Measurements from ENCODE around the gene RMDN2.

RMDN2 gene

DNA sequence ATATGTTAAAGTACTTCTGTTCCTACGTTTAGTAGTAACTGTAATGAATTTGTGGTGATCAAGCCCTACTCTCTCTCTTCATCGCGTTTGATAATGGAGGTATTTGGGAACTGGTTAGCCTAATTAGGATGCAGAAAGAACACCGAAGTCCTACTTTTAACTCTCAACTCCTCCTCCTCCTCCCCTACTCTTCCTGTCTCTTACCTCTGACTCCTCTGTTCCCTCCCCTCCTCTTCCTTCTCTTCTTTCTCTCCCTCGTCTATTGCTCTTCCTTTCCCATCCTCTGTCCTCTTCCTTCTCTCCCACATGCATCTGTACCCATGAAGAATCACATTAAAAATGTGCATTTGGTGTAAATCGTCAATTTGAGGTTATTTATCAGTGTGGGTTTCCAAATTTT is 57.8 kb downstream of the RMDN2 start:
- TF ChIP-seq, protein P1, sequence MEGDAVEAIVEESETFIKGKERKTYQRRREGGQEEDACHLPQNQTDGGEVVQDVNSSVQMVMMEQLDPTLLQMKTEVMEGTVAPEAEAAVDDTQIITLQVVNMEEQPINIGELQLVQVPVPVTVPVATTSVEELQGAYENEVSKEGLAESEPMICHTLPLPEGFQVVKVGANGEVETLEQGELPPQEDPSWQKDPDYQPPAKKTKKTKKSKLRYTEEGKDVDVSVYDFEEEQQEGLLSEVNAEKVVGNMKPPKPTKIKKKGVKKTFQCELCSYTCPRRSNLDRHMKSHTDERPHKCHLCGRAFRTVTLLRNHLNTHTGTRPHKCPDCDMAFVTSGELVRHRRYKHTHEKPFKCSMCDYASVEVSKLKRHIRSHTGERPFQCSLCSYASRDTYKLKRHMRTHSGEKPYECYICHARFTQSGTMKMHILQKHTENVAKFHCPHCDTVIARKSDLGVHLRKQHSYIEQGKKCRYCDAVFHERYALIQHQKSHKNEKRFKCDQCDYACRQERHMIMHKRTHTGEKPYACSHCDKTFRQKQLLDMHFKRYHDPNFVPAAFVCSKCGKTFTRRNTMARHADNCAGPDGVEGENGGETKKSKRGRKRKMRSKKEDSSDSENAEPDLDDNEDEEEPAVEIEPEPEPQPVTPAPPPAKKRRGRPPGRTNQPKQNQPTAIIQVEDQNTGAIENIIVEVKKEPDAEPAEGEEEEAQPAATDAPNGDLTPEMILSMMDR (IDR thresholded peaks at IDR 0.05; ENCODE audit: extremely low read depth, insufficient read depth, missing control alignments): no peak
- DNase-seq (ENCODE audit: low spot score): no peak
- in situ Hi-C loops (cut with MboI; ENCODE audit: low pct_unique_long_range_greater_than_20kb, low sequenced_read_pairs, unreplicated experiment): loop anchor here (10.0 to 25.0 kb wide), 2 partner anchors 292 to 529 kb away; no protein-coding TSS in a partner anchor

DNA sequence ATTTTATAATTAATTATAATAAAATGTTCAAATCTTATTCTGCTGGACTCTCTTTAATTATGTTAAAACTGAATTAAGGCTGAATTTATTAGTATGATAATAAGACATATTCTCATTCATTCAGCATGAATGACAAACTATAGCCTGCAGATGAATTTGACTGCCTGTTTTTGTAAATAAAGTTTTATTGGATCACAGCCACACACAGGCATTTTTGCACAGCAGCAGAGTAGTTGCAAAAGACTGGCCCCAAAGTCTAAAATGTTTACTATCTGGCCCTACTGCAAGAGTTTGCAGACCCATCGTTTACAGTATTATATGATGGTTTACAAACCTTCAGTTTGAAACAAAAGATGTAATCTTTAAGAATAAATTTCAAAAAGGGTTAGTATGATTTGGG is 58.6 kb downstream of the RMDN2 start:
- in situ Hi-C loops (cut with MboI; ENCODE audit: low pct_unique_long_range_greater_than_20kb, low sequenced_read_pairs, unreplicated experiment): loop anchor here (10.0 to 25.0 kb wide), 2 partner anchors 291 to 529 kb away; no protein-coding TSS in a partner anchor
- TF ChIP-seq, protein P1 (IDR thresholded peaks at IDR 0.05; ENCODE audit: extremely low read depth, insufficient read depth, missing control alignments): no peak
- DNase-seq (ENCODE audit: low spot score): no peak

DNA sequence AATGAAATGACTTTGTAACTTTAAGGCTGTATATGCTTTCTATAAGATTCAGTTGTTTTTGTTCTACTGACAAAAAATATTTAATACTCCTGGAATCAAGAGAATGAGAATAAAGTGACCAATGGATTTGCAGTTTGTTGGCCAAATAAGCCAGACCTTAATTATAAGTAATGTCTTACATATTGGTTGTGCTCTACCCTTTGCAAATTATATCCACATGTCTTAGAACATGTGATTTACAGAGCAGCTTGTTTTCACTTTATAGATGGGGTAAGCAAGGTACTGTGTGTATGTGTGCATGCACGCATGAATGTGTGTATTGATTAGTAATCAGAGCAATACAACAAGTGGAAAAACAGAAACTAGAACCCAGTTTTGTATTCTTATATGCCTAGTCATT is 59.1 kb downstream of the RMDN2 start:
- DNase-seq (ENCODE audit: low spot score): no peak
- TF ChIP-seq, protein P1 (IDR thresholded peaks at IDR 0.05; ENCODE audit: extremely low read depth, insufficient read depth, missing control alignments): no peak
- in situ Hi-C loops (cut with MboI; ENCODE audit: low pct_unique_long_range_greater_than_20kb, low sequenced_read_pairs, unreplicated experiment): loop anchor here (10.0 to 25.0 kb wide), 2 partner anchors 291 to 528 kb away; no protein-coding TSS in a partner anchor

DNA sequence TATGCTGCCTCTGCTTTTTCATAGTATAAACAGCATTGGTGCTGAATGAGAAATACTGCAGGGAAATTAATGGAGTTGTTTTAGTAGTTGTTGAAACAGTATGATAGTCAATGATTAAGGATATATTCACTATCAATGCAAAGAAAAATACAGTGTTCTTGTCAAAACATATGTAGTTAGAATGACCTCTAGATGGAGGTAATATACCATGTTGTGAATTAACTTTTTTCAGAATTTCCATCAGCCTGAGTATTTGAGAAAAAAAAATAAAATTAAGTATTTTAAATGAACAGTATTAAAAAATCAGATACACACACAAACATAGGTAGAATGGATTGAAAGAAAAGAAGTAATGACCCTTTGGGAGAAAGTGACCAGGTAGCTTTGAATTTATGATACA is 59.5 kb downstream of the RMDN2 start:
- in situ Hi-C loops (cut with MboI; ENCODE audit: low pct_unique_long_range_greater_than_20kb, low sequenced_read_pairs, unreplicated experiment): loop anchor here (10.0 to 25.0 kb wide), 2 partner anchors 290 to 528 kb away; no protein-coding TSS in a partner anchor
- TF ChIP-seq, protein P1 (IDR thresholded peaks at IDR 0.05; ENCODE audit: extremely low read depth, insufficient read depth, missing control alignments): peak; percentile 24
- DNase-seq (ENCODE audit: low spot score): no peak

DNA sequence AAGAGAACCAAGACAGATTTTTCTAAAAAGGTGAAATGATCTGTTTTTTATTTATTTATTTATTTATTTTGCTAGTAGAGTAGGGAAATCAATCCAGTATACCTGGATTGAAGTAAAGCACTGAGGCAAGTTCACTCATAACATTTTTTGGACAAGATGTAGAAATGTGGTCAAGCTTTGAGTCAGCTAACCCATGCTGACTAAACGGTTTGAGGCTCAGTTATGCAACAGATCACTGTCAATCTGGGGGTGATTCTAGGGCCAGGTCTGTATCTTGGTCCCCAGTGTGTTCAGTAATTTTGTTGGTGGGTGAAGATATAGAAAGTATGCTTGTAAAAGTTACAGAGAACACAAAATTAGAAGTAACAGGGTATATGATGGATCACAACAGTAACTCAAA is 60.2 kb downstream of the RMDN2 start:
- DNase-seq (ENCODE audit: low spot score): peak; percentile 38
- TF ChIP-seq, protein P1 (IDR thresholded peaks at IDR 0.05; ENCODE audit: extremely low read depth, insufficient read depth, missing control alignments): no peak
- in situ Hi-C loops (cut with MboI; ENCODE audit: low pct_unique_long_range_greater_than_20kb, low sequenced_read_pairs, unreplicated experiment): loop anchor here (10.0 to 25.0 kb wide), 2 partner anchors 289 to 527 kb away; no protein-coding TSS in a partner anchor

DNA sequence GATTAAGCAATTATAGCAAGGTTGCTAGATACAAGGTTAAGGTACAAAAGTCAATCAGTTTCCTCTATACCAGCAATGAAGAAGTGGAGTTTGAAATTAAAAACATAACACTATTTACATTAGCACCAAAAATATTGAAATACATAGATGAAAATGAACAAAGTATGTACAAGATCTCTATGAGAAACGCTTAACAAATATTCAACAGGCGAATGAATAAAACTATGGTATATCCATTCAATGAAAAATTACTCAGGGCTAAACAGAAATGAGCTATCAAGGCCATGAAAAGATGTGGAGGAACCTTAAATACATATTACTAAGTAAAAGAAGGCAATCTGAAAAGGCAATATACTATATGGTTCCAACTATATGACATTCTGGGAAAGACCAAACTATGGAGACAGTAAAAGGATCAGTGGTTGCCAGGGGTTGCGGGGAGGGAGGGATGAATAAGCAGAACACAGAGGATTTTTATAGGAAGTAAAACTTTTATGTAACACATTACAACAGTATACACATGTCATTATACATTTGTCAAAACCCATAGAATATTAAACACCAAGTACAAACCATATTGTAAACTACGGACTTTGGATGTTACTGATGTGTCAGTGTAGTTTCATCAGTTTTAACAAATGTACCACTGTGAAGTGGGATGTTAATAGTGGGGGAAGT is 62.1 kb downstream of the RMDN2 start:
- no peak for DNase-seq (ENCODE audit: low spot score)
- TF ChIP-seq, protein P1 (IDR thresholded peaks at IDR 0.05; ENCODE audit: extremely low read depth, insufficient read depth, missing control alignments): no peak
- in situ Hi-C loops (cut with MboI; ENCODE audit: low pct_unique_long_range_greater_than_20kb, low sequenced_read_pairs, unreplicated experiment): loop anchor here (10.0 to 25.0 kb wide), 2 partner anchors 288 to 525 kb away; no protein-coding TSS in a partner anchor
